NCI-H1417 treated with DMSO at 0.1 percent for 48 hours (cell line): ENCODE data around the gene HDAC4.

Experiments
- DNase-seq: peaks from one replicate; lab custom pipeline; 2025; lab: John Stamatoyannopoulos, UW

Gene HDAC4

DNA sequence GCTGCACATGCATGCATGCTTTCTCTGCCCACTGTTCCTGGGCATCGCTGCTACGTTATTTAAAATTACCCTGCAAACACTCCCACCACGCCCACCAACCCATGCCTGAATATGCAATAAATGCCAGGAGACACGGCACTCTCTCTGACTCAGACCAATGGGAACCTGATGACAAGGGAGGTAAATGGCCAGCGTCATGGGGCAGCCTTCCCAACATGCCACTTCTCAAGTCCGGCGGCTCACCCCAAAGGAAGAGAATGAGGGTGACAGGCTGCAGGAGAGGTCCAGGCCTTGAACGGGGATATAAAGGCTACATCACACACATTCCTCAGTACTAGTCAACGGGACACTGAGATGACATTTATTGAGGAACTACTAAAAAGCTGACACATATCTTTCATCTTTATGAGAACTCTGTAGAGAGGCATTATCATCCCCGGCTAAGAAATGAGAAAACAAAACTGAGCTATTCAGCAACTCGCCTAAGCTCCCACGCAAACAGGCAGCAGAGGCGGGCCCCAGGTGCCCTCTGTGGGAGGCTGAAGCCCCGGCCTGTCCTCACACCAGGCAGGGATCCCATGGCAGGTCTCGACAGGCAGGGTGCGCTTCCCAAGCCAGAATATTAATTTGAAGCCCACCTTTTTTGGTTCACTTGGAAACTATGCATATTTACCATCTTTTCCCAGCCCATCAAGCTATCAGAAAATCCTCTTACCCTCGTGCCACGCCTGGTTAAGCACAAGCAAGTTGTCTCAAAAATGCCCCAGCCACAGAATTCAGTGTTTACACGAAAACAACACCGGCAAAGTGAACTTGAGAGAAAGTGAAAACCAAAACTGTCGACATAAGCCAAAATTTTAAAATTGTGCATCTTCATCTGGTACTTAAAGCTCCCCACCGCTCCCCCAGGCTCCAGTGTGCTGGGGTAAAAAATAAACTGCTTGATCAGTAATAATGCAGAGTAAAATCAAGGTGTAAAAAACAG lies 166.3 kb downstream of the HDAC4 start:
- DNase-seq: no peak

DNA sequence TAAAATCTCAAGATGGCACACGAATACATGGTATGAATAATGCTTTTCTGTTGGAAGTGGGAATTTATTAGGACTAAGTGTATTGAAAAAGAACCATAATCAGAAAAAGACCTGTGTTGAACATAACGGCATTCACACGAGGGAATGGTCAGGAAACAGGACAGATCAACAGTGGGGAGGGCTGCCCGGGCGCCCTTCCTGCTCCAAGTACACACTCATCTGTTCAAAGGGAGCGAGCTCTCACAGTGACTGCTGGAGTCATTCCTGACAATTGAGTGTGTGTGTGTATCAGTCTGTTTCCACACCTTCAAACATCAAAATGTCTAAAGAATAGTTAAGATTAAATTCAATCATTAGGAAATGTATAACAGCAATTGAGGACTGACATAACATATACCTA lies 167.2 kb downstream of the HDAC4 start:
- DNase-seq: no peak

DNA sequence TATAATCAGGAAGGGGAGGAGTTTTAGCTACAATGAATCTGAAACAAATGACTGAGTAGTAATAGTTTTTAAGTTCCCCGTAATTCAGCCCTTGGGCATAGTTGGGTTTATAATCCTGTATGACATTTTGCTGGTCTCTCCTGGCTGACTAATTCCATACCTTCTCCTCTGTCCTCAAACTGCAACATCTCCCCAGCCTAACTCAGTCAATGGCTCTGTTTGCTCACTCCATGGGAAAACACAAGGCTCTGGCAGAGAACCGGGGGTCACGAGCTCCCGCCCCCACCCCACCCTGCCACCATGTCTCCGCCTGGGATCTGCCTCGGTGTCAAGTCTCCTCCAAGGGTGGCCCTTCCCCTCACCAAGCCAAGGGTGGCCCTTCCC lies 168.6 kb downstream of the HDAC4 start:
- DNase-seq: no peak

DNA sequence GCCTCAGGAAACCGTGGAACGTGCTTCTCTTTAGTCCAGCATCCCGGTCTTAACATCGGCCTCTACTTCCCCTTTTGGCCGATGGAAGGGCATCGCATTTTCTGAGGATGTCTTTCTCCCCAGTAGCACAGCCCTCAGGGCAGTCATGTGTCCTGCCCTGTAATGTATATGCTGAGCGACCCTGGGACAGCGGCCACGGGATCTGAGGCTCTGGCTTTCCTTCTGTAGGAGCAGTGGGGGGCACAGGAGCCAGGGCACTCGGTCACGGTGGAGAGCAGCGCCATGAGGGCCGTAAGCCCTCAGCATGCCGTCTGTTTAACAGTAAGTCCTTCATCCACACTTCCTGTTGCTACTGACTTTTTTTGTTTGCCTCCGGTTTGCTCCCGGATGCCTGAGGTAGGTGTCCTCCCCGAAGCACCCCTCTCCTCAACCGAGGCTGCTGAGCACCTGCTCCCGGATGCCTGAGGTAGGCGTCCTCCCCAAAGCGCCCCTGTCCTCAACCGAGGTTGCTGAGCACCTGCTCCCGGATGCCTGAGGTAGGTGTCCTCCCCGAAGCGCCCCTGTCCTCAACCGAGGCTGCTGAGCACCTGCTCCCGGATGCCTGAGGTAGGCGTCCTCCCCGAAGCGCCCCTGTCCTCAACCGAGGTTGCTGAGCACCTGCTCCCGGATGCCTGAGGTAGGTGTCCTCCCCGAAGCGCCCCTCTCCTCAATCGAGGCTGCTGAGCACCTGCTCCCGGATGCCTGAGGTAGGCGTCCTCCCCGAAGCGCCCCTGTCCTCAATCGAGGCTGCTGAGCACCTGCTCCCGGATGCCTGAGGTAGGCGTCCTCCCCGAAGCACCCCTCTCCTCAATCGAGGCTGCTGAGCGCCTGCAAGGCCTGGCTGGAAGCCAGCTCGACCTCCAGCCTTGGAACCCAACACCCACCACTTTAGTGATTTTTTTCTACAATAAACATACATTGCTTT lies 169.3 kb downstream of the HDAC4 start:
- DNase-seq: no peak

DNA sequence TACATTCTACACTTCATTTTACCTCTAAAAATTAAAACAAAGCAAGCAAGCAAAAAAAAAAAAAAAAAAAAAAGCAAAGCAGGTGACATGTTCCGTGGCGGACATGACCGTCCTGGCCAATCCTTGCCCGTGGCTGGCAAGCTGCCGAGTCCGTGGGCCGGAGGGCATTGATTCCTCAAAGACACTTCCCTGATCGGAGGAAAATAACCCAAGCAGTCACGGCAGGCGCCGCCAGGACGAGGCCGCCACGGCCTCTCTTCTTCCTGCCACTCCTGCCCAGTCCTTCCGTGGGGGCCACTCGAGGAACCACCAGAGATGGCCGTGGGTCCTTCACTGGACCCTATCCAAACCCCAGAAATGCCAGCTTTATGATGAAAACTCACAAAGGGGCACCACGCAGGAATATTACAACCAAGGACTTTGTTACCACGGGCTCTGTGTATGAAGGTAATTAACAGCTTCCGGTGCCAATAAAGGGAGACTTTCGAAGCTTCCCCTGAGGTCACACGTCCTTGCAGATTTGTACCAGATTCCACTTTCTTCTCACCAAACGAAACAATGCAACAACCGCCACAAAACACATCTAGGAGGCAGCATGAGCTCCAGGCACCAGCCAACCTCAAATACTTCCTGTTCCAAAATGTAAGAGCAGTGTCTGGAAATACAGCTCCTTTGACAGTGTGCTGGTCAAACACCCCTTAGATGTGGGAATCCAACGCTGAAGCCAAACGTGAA lies 170.3 kb downstream of the HDAC4 start:
- DNase-seq: no peak

DNA sequence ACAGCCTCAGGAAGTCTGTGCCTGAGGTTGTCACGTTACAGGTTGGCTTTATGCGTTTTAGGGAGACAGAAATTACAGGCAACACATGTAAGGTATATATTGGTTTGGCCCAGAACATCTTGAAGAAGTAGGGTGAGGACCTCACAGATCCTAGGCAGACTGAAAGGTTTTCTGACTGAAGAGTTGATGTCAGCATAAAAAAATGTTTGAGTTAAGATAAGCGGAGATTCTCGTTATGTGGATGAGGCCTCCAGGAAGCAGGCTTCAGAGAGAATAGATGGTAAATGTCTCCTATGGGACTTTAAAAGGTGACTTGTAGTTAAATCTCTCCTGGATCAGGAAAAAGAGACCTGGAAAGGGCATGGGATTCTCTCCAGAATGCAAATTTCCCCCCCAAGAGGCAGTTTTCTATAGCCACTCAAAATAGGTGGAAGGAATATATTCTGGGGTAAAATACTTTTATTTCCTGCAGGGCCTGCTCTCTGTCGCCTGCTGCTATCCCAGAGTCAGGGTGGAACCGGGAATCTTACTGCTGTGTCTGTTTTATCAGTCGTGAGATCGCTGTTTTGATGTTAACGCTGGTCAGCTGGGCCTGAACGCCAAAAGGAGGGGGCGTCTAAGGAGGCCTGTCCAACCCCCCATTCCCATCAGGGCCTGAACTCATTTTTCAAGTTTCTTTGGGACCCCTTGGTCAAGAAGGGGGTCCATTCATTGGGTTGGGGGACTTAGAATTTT lies 171.1 kb downstream of the HDAC4 start:
- DNase-seq: no peak

DNA sequence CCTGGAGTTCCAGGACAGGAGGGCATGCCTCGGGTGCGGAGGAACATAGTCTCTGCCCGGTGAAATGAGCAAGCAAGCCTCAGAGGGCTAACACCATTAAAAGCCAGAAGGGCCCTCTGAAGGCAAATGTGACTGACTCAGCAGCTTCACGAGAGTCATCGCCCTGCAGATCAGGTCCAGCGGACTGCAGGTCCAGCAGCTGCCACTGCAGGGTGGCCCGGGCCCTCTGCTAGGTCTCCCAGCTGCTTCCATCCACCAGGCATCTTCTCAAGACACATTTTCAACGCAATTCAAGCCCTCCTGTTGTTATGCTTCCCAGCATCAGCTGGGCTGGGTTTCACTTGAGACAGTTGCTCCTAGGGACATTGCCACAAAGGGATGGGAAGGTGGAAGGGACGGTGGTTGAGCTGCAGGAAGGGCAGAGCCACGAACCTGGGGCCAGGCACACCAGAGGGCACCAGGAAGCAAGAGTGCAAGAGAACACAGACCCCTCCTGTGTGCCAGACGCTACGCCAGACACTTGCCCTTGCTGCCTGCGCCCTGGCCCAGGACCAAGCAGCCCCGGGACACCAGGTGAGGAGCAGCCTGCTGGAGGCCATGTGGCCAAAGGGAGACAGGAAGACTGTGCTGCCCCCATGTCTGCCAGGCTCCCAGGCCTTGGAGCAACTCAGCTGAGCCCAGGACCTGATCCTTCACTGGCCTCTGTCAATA lies 173.0 kb downstream of the HDAC4 start:
- DNase-seq: no peak

DNA sequence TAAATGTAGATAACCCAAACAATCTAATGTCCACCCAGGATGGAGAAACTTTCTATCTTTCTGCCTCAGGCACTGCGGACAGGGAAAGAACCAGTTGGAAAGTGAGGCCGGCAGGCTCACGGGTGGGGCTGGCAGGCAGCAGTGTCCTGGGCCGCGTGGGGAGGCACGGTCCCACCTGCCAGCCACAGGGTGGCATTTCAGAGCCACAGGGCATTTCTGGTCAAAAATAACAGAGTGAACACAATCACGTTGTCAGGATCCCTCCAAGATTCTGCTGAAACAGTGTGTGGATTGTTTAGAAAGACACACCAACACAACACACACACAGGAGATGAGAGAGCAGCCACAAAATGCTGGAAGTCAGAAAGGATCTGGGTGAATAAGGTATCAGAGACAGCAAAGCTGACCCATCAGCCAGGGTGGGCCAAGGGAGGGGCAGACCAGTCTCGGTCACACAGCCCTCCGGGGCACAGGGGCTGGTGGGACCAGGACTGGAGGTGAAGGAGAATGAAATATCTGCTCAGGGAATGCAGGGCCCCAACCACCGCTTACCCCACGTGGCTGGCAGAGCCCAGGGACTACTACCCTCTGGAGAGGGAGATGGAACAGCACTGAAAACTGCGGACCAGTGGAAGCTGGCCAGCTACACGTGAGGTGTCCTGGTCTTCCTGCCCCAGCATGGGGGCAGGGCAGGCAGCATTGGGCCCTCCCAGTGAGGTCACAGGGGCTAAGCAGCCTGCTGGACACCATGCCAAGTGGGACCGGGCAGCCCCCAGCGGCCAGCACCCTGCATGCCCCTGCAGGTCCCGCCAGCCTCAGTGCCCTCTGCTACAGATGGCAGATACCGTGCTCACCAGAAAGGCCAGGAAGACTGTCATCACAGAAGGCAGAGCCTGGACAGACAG lies 173.9 kb downstream of the HDAC4 start:
- no peak for DNase-seq

DNA sequence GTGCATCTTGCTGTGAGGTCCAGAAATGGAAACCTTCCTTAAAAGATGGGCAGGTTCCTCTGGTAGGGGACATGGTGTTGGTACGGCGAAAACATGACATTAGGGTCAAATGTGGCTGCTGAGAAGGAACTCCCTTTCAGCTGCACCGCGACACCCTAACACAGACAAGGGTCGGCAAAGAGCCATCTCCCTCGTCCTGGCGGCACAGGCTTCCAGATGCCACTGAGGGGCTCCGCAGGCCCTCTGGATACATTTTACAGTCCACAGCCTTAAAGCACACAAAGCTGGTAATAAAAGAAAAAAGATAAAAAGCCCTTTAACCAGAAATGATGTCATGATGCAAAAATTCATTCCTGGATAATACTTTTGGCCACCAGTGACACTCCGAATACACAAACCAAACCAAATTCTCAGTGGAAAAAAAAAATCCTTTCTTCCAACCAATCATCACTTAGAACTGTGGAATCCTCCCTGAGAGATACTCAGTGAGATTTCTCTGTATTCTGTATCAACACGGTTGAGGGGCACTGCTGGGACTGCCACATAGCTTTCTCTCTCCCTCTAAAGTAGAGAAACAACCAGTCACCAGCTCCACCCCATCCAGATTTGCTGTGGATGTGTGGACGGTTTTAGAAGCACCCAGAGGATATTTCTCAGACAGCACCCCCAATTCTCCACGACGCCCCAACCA lies 174.8 kb downstream of the HDAC4 start:
- DNase-seq: no peak

DNA sequence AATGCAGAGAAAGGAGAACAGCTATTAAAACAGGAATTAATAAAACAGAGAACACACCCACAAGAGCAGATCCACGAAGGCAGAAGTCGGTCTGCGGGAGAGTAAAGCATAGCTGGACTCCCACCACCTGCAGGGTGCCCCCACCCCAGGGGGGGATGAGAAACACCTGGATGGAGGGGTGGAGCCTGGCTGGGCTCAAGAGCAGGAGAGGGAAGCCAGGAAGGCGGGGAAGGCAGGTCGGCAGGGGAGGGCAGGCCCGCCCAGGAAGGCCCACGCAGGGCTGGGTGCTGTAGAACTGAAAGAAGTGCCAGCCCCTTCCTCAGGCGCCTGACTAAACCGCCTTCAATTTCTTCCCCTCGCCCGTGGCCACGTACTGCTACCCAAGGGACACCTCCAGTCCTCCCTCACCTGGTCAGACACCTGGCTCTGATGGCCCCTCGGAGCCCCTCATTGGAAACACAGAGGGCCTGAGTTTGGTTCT lies 175.4 kb downstream of the HDAC4 start:
- peak; percentile 23 for DNase-seq

DNA sequence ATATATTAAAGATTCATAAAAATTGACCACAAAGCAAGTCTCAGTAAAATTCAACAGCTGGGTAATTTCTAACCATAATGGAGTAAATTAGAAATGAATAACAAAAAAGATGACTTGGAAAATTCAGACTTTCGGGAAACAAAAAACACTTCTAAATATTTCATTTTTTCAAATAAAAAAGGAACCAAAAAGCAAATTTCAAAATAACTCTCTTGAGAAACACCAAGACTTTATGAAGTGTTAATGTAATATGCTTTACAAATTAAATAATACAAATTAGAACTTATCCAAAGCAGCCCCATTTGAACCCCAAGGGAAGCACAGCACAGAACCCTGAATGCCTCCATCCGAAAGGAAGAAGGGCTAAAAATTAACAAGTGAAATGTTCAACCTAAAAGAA lies 175.9 kb downstream of the HDAC4 start:
- DNase-seq: no peak

DNA sequence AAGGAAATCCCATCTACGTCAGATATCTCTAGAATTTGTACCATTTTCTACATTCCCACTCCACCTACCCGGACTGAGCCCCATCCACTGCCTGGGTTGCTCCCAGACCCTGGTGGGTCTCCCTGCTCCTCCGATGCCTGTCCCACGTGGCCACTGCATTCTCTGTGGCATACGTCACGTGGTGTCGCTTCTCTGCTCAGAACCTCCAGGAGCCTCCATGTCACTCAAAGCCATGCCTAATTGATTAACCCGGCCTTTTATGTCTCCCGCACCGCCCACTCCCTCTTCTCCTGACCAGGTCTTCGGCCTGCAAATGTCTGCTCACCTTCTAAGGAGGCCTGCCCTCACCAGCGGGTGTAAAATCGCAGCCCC lies 176.6 kb downstream of the HDAC4 start:
- DNase-seq: no peak

DNA sequence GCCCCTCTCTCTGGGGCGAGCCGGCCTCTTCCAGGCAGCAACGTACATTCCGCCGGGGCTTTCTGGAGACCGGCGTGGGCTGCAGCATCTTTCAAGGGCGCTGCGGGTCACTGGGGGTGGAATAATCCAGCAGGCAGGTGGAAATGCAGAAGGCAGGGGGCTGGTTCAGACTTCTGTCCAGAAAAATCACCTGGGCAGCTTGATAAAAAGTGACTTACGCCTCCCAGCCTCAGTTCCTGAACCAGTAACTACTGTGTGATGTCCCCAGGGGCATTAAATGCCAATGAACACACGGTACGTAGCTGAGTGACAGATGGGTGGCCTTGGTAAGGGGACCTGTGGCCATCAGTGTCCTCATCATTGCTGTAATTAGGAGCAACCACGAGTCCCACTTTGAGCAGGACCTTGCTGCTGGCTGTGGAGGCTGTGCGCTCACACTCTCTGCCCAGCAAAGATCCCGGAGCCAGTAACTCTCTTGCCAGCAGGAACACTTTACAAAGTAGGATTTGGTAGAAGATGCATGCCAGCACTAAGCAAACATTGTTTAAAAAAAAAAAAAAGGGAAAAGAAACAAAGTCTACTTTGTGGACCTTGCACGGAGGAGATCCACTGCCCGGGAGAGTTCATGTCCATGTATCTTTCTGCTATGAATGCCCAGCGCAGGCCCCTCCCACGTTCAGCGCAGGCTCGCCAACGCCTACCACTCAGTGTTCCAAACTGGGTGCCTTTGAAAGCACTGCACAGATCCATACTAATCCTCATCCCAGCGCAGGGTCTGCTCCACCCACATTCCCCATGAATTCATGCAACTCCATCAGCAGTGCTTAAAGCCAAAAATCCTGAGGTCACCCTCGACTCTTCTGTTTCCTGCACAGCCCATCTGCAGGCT lies 177.3 kb downstream of the HDAC4 start:
- DNase-seq: no peak

DNA sequence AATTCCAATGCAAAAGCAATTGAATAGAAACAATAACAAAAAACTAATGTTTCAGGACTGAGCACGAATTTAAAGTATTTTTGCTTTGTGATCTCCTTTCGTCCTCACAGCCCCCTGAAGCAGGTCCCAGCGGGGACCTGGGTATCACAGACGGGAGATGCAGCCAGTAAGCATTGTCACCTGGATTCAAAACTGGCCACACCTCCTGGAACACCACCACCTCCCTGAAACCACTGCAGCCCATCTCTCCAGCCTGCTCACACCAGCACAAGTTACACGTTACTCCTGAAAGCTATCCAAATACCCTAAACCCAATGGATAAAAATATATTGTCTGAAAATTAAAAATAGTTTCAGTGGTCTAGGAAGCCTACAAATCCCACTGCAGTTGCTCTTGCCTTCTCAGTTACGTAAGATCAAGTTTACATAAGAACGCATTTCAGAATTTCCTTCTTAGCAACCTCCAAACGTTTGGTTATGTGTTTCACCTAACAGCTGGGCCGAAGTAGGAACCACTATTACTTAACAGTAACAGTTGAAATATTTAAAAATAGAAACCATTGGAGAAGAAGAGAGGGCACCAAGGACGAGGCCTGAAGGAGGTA lies 178.0 kb downstream of the HDAC4 start:
- DNase-seq: no peak

DNA sequence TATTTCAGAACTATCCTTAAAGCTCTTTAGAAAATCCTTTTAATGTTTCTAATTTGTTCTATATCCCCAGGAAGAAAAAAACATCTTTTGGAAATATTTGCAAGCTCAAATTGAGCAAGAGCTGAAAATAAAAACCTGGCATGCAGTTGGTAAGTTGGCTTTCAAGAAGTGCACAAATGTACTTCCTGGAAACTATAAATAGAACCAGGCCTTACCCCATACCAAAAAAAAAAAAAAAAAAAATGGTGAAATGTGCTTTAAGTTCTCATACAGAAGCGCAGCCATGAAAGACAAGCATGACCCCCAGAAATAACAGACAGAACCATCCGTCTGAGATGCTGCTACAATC lies 178.5 kb downstream of the HDAC4 start:
- no peak for DNase-seq

DNA sequence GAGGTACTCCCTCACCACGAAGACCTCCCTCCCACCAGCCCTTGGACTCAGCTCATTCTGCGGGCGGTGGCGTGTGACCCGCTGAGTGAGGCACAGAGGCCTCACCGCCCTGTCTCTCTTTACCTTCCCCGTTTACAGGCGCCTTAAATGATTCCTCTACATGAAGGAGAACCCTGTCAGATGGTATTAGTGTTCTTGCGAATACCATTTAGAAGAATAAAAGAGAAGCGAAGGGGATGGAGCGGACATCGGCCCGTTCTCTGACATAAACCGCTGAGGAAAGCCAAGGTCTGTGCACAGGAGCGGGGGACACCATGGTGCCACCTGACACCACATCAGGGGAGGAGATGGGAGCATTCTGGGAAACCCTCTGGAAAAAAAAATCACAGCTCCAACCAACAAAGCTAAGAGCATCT lies 179.8 kb downstream of the HDAC4 start:
- no peak for DNase-seq

DNA sequence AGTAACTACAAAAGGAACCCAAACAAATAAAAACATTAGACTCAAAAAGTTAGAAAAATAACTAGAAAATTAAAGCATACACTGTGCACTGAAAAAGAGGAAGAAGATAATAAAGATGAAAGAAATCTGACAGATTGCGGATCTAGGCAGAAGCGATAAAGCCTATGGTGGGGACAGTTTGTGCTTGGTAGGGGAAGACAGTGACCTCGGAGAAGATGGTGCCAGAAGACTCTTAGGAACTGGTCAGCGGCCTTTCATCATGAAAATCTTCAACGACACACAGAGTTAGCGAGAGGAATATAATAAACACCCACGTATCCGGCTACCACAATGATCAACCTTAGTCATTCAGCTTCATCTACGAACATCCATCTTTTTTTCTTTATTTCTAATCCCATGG lies 180.5 kb downstream of the HDAC4 start:
- DNase-seq: no peak
